SJSA1 (cell line): ENCODE results near the gene NRG2. TPM values are rescaled to one million over a fixed set of nuclear protein-coding genes. Genes with fewer than 3 reads are reported as not detected.
A peak's percentile ranks its signal among the peaks of the same experiment; 100 is the strongest.

ENCODE experiments used
- DNase-seq, 2 experiments: peaks; one replicate each; pipeline ENCODE4 v3.0.0-alpha.2; 2015 to 2020; ENCODE audit warnings: low spot score in 2 of 2, low read depth in 1 of 2
- H3K27ac ChIP-seq: fragments of 250-450 bp; sonication (Bioruptor Pico); 2 replicates; pipeline ENCODE4 v1.5.1; 2020; ENCODE audit warnings: mild to moderate bottlenecking, moderate library complexity
- H3K27me3 ChIP-seq: fragments of 250-450 bp; sonication (Bioruptor Pico); replicated peaks from 2 replicates; pipeline ENCODE4 v1.5.1; 2020; ENCODE audit warnings: mild to moderate bottlenecking, moderate library complexity
- H3K36me3 ChIP-seq: fragments of 250-450 bp; sonication (Bioruptor Pico); 2 replicates; pipeline ENCODE4 v1.5.1; 2020; ENCODE audit warnings: mild to moderate bottlenecking
- H3K4me1 ChIP-seq: fragments of 250-450 bp; sonication (Bioruptor Pico); replicated peaks from 2 replicates; pipeline ENCODE4 v1.6.1; 2021; ENCODE audit warnings: mild to moderate bottlenecking
- H3K4me3 ChIP-seq: fragments of 250-450 bp; sonication (Bioruptor Pico); 2 replicates; pipeline ENCODE4 v1.5.1; 2020; ENCODE audit warnings: mild to moderate bottlenecking
- H3K9me3 ChIP-seq: fragments of 250-450 bp; sonication (Bioruptor Pico); replicated peaks from 2 replicates; pipeline ENCODE4 v1.5.1; 2020; ENCODE audit warnings: mild to moderate bottlenecking
- total RNA-seq: library from RNA; depleted of rRNA; stranded (reverse); fragments of >200 nt; shearing (Covaris generic); gene quantifications from 2 replicates; pipeline ENCODE4 v1.2.3, GENCODE V29; 2014

Gene NRG2
- total RNA-seq, 1 experiment from 2014 or later, result not detected

- Histone ChIP-seq H3K4me1 (no peaks in the 10 kb centered on the region), H3K4me3 (no peak overlapping the region), H3K27ac (no peak overlapping the region), H3K27me3 (peaks cover 26% of the 10 kb centered on the region), H3K9me3 (no peaks in the 10 kb centered on the region), H3K36me3 (no peaks in the 10 kb centered on the region)
- DNase-seq, result peak in 1 of 2 experiments; percentile 31
Observed at GRCh38 chr5:139924294-139925215, 118.5 kb downstream of the NRG2 start.

DNA sequence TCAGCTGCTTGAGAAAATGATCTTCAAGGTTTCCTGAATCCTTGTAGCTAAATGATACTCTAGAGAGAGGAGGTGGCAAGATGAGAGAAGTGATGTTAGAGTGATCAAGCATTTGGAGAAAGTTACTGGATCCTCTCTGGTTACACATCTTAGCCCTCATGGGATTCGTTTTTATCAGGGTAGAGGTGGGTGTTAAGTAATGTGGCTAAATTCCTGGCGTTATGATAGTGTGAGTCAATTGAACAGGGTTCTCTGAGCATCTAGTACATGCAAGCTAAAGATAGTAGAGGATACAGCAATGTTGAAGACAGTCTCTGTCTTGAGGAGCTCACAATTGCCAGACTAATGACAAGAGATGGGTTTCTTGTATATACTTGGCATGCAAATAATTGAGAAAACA, 123.8 kb downstream of the NRG2 start:
- no peak for DNase-seq
- Histone ChIP-seq H3K36me3 (no peaks in the 10 kb centered on the region), H3K4me1 (no peaks in the 10 kb centered on the region), H3K4me3 (no peak overlapping the region), H3K27ac (no peak overlapping the region), H3K27me3 (peaks cover 23% of the 10 kb centered on the region), H3K9me3 (no peaks in the 10 kb centered on the region)

- Histone ChIP-seq H3K4me1 (no peaks in the 10 kb centered on the region), H3K27me3 (peaks cover 15% of the 10 kb centered on the region; the same call in 1 of the 2 replicates), H3K27ac (no peak overlapping the region), H3K4me3 (no peak overlapping the region), H3K36me3 (no peaks in the 10 kb centered on the region), H3K9me3 (no peaks in the 10 kb centered on the region)
- peak in 1 of 2 experiments; percentile 29 for DNase-seq
Observed at GRCh38 chr5:139915834-139916233, 127.3 kb downstream of the NRG2 start.

GRCh38 chr5:139915266-139915665, 127.8 kb downstream of the NRG2 start:
- H3K4me3 ChIP-seq, result no peak overlapping the region
- H3K27ac ChIP-seq, result no peak overlapping the region
- H3K27me3 ChIP-seq, result peaks cover 19% of the 10 kb centered on the region
- H3K36me3 ChIP-seq, result no peaks in the 10 kb centered on the region
- peak in 1 of 2 experiments; percentile 32 for DNase-seq
- H3K4me1 ChIP-seq, result no peaks in the 10 kb centered on the region
- no peaks in the 10 kb centered on the region for H3K9me3 ChIP-seq

DNA sequence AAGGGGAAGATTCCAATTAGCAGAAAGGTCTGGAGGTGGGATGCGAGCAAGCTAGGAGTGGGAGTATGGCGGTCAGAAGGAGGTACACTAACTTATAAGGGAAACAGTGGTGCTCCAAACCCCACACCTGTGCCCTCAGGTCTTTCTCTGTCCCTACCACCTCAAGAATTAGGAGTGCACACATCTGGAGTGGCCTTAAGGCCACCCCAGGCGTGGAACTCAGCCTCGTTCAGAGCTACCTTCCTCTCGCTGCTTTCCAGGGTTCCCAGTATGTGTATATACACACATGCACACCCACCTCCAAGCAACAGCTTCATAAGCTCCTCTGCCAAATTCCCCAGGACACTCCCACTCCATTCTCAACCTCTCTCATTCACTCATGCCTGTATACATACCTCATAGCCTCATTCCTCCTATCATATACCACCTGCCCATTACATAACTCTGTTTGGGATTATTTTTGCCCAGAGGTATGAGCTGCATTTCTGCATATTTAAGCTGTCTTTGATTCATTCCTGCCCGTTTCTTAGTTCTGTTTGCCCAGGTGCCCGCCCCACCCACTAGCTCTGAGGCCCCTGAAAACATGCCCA, 128.8 kb downstream of the NRG2 start:
- H3K9me3 ChIP-seq, result no peaks in the 10 kb centered on the region
- no peaks in the 10 kb centered on the region for H3K4me1 ChIP-seq
- H3K36me3 ChIP-seq, result no peaks in the 10 kb centered on the region
- H3K27ac ChIP-seq, result no peak overlapping the region
- H3K4me3 ChIP-seq, result no peak overlapping the region
- peaks cover 23% of the 10 kb centered on the region for H3K27me3 ChIP-seq
- peak in 1 of 2 experiments; percentile 31 for DNase-seq

- H3K4me1 ChIP-seq, result no peaks in the 10 kb centered on the region
- peak in 1 of 2 experiments; percentile 39 for DNase-seq
- H3K27me3 ChIP-seq, result peaks cover 34% of the 10 kb centered on the region
- no peaks in the 10 kb centered on the region for H3K36me3 ChIP-seq
- H3K4me3 ChIP-seq, result no peak overlapping the region
- H3K9me3 ChIP-seq, result no peaks in the 10 kb centered on the region
- no peak overlapping the region for H3K27ac ChIP-seq
Observed at GRCh38 chr5:139912804-139913203, 130.3 kb downstream of the NRG2 start.

DNA sequence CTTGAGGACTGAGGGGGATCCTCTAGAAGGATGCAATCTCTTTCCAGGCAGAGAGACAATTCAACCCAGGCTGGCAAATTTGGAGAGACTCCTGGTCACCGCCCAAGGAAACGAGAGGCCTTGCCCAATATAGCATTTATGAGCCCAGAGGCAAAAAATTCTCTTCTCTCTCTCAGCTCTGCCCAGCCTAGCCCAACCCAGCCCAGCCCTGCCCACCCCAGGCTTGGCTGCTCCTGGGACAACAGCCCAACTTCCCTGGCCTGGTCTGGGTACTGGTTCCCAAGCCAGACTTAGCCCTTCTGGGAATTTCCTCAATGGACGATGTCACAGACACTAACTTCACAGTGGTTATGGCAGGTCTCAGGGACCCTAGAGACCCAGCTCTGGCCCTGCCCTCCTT, 130.9 kb downstream of the NRG2 start:
- peaks cover 36% of the 10 kb centered on the region for H3K27me3 ChIP-seq
- H3K9me3 ChIP-seq, result no peaks in the 10 kb centered on the region
- no peak overlapping the region for H3K27ac ChIP-seq
- H3K36me3 ChIP-seq, result no peaks in the 10 kb centered on the region
- no peak overlapping the region for H3K4me3 ChIP-seq
- DNase-seq, result peak in 1 of 2 experiments; percentile 32
- H3K4me1 ChIP-seq, result no peaks in the 10 kb centered on the region

DNA sequence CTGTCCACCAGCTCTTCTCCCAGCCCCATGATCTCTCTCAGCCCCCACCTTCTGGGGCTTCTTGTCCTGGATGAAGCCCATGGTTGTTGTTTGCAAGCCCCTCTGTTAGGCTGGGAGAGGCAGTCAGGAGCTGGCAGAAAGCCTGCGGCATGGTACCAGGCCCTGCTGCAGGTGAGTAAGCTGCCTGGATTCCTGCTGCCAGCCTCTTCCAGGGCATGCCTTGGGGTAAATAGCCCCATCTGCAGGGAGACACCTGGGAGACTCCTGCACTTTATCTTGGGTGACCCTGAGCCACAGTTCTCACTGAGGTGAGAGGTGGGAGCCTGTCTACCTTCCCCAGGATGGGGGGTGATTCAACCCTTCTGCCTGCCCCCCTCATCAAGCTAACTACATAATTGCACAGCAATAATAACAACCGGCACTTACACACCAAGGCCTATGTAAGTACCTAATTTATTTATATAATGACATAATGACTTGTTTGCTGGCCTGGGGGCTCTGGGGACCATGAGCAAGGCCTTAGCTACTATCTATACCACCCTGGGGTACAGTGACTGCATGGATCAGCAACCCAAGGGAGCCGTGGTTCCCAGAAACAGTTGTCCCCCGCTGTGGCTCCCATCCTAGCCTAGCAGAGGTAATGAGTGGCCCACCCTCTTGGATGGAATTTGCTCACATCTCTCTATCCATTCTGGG, 131.5 kb downstream of the NRG2 start:
- Histone ChIP-seq H3K4me3 (no peak overlapping the region), H3K27me3 (peaks cover 39% of the 10 kb centered on the region)
- peak in 1 of 2 experiments; percentile 40 for DNase-seq

GRCh38 chr5:139910901-139911300, 132.2 kb downstream of the NRG2 start:
- H3K27ac ChIP-seq, result no peak overlapping the region
- peak in 1 of 2 experiments; percentile 41 for DNase-seq
- peaks cover 46% of the 10 kb centered on the region for H3K27me3 ChIP-seq
- H3K4me3 ChIP-seq, result no peak overlapping the region
- H3K4me1 ChIP-seq, result no peaks in the 10 kb centered on the region
- no peaks in the 10 kb centered on the region for H3K36me3 ChIP-seq
- H3K9me3 ChIP-seq, result no peaks in the 10 kb centered on the region

More for the DNA sequence above, 131.5 kb downstream of the NRG2 start:
- no peaks in the 10 kb centered on the region for H3K4me1 ChIP-seq
- no peak overlapping the region for H3K27ac ChIP-seq
- H3K9me3 ChIP-seq, result no peaks in the 10 kb centered on the region
- no peaks in the 10 kb centered on the region for H3K36me3 ChIP-seq

GRCh38 chr5:139910036-139910435, 133.1 kb downstream of the NRG2 start:
- Histone ChIP-seq H3K9me3 (0 out of 2 replicates have a peak, but pooled peaks cover under 1% of the 10 kb centered on the region), H3K4me1 (no peaks in the 10 kb centered on the region), H3K36me3 (no peaks in the 10 kb centered on the region), H3K27ac (no peak overlapping the region), H3K4me3 (no peak overlapping the region), H3K27me3 (peaks cover 54% of the 10 kb centered on the region)
- DNase-seq, result no peak

GRCh38 chr5:139908749-139909148, 134.3 kb downstream of the NRG2 start:
- no peak for DNase-seq
- peaks cover 62% of the 10 kb centered on the region for H3K27me3 ChIP-seq

GRCh38 chr5:139906661-139907060, 136.4 kb downstream of the NRG2 start:
- Histone ChIP-seq H3K36me3 (no peaks in the 10 kb centered on the region), H3K27ac (no peak overlapping the region), H3K4me3 (no peak overlapping the region), H3K9me3 (0 out of 2 replicates have a peak, but pooled peaks cover 2% of the 10 kb centered on the region), H3K27me3 (peaks cover 76% of the 10 kb centered on the region), H3K4me1 (peaks cover 10% of the 10 kb centered on the region)
- DNase-seq, result no peak

More at GRCh38 chr5:139908749-139909148, 134.3 kb downstream of the NRG2 start:
- Histone ChIP-seq H3K9me3 (0 out of 2 replicates have a peak, but pooled peaks cover 2% of the 10 kb centered on the region), H3K27ac (no peak overlapping the region), H3K36me3 (no peaks in the 10 kb centered on the region), H3K4me1 (peaks cover 8% of the 10 kb centered on the region), H3K4me3 (no peak overlapping the region)

GRCh38 chr5:139904816-139905661, 138.1 kb downstream of the NRG2 start:
- DNase-seq, result no peak
- H3K27me3 ChIP-seq, result peaks cover 88% of the 10 kb centered on the region
- no peak overlapping the region for H3K4me3 ChIP-seq

More at GRCh38 chr5:139904816-139905661, 138.1 kb downstream of the NRG2 start:
- 0 out of 2 replicates have a peak, but pooled peaks cover 2% of the 10 kb centered on the region for H3K9me3 ChIP-seq
- no peak overlapping the region for H3K27ac ChIP-seq
- H3K36me3 ChIP-seq, result no peaks in the 10 kb centered on the region
- peaks cover 10% of the 10 kb centered on the region for H3K4me1 ChIP-seq
